Gastroesophageal sphincter (tissue), 3 donors: ENCODE results near the gene NCKAP5L.

ENCODE experiments used
- CTCF ChIP-seq, 4 experiments: fragments of 200-600 bp in 2 of 4; fragments of 450-650 bp in 2 of 4; sonication (generic) in 1 of 4; IDR thresholded peaks; one replicate each; pipeline ENCODE4 v1.5.1; 2017 to 2019; ENCODE audit warnings: antibody characterized with exemption in 4 of 4, mild to moderate bottlenecking in 2 of 4, moderate library complexity in 2 of 4
- EP300 ChIP-seq: sonication (generic); formaldehyde crosslinking; IDR thresholded peaks from one replicate; pipeline ENCODE4 v1.6.1; 2017; ENCODE audit warnings: antibody characterized with exemption, mild to moderate bottlenecking
- POLR2A ChIP-seq, 2 donors: fragments of 450-650 bp; IDR thresholded peaks; one replicate each; pipeline ENCODE4 v1.6.1; 2017; ENCODE audit warnings: antibody characterized with exemption in 2 of 2, mild to moderate bottlenecking in 2 of 2, moderate library complexity in 1 of 2
- POLR2AphosphoS5 ChIP-seq: sonication (generic); formaldehyde crosslinking; IDR thresholded peaks from one replicate; pipeline ENCODE4 v1.6.1; 2017; ENCODE audit warnings: antibody characterized with exemption

GRCh38 chr12:49854976-49855375, 26.8 kb upstream of the NCKAP5L start:
- TF ChIP-seq CTCF (IDR thresholded peaks at IDR 0.05) = no peak
- TF ChIP-seq POLR2A (IDR thresholded peaks at IDR 0.05) = no peak
- TF ChIP-seq POLR2AphosphoS5 = no peak
- TF ChIP-seq EP300 = no peak
